Measurements from ENCODE around the gene PABPN1.

DNA sequence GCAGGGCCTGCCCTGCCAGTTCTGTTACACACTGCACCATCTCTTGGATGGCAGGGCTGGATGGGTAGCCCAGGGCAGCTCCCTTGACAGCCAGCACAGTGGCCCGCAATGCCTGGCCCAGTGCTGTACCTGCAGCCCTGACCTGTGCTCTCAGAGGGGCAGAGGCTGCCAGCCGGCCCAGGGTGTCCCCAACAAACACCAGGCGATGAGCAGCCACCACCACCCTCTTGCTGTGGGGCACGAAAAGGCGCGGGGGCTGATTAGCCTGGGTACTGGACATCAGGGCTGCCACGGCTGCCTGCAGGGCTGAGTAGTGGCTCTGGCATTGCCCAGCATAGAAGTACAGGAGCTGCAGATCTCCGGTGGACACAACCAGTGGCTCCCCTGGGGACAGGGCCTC, 36.0 kb downstream of the PABPN1 start:
- TF ChIP-seq CTCF (IDR thresholded peaks at IDR 0.05; ENCODE audit: insufficient read depth, low read depth, low read length): no peak
- no peak for TF ChIP-seq EZH2 (IDR thresholded peaks at IDR 0.05; ENCODE audit: insufficient read depth, low read length)
